Measurements from ENCODE around the gene WTIP. TPM values are rescaled to one million over a fixed set of nuclear protein-coding genes. Genes with fewer than 3 reads are reported as not detected.

The WTIP gene
- total and polyA plus RNA-seq, 10 donors = 0.78 to 14.1 (median 7.9) TPM

GRCh38 chr19:34480491-34480890 is 1.1 kb upstream of the WTIP start:
- H3K27ac ChIP-seq = peak overlapping the region in 1 of 8 donors; percentile 77
- TF ChIP-seq POLR2AphosphoS5 (IDR thresholded peaks at IDR 0.05) (no peak), CTCF (IDR thresholded peaks at IDR 0.05 in 8 of 11, conservative IDR thresholded peaks at IDR 0.05 in 3 of 11) (no peak), POLR2A (IDR thresholded peaks at IDR 0.05) (no peak)
- DNase-seq = no peak
- H3K4me3 ChIP-seq = no peak overlapping the region
- H3K36me3 ChIP-seq = no peaks in the 10 kb centered on the region
- WGBS, 5 donors = 69 to 82% (median 77%) methylated on average over 18 to 19 of the region's 19 CpGs
- intact Hi-C loops (cut with DNase I; ENCODE audit: low total_unique reads) = no loop called here
- H3K27me3 ChIP-seq (replicated peaks in 1 of 7) = peaks cover 0 to 48% (median 19%) of the 10 kb centered on the region in 7 donors
- peaks cover 0 to 37% (median 17%) of the 10 kb centered on the region in 6 donors for H3K4me1 ChIP-seq
- H3K9me3 ChIP-seq = no peaks in the 10 kb centered on the region

DNA sequence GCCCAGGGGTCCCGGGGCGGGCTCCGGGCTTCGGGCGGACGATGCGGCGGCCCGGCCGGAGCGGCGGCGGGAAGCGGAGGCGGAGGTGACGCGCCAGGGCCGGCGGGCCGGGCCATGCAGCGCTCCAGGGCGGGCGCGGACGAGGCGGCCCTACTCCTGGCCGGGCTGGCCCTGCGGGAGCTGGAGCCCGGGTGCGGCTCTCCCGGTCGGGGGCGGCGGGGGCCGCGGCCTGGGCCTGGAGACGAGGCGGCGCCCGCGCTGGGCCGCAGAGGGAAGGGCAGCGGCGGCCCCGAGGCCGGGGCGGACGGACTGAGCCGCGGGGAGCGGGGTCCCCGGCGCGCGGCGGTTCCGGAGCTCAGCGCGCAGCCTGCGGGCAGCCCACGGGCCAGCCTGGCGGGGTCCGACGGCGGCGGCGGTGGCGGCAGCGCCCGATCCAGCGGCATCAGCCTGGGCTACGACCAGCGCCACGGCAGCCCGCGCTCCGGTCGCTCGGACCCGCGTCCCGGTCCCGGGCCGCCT is 362 bp downstream of the WTIP start:
- intact Hi-C loops (cut with DNase I; ENCODE audit: low total_unique reads) = no loop called here
- H3K36me3 ChIP-seq = no peaks in the 10 kb centered on the region
- WGBS, 5 donors = 0 to 3% (median 1%) methylated on average over 1 to 84 of the region's 84 CpGs
- H3K27ac ChIP-seq = peak overlapping the region in 7 of 8 donors; percentile 49 to 82 (median 51)
- H3K9me3 ChIP-seq = no peaks in the 10 kb centered on the region
- no peak for DNase-seq
- no peak for TF ChIP-seq POLR2A (IDR thresholded peaks at IDR 0.05)
- TF ChIP-seq CTCF (IDR thresholded peaks at IDR 0.05 in 8 of 11, conservative IDR thresholded peaks at IDR 0.05 in 3 of 11) = no peak
- no peak for TF ChIP-seq POLR2AphosphoS5 (IDR thresholded peaks at IDR 0.05)
- H3K4me3 ChIP-seq = peak overlapping the region; percentile 10 to 72 (median 48)
- H3K4me1 ChIP-seq = peaks cover 0 to 39% (median 19%) of the 10 kb centered on the region in 6 donors
- peaks cover 0 to 48% (median 19%) of the 10 kb centered on the region in 7 donors for H3K27me3 ChIP-seq (replicated peaks in 1 of 7)

- H3K36me3 ChIP-seq = no peaks in the 10 kb centered on the region
- no peak for DNase-seq
- peak overlapping the region in 6 of 8 donors; percentile 49 to 82 (median 64) for H3K27ac ChIP-seq
- peaks cover 0 to 48% (median 19%) of the 10 kb centered on the region in 7 donors for H3K27me3 ChIP-seq (replicated peaks in 1 of 7)
- intact Hi-C loops (cut with DNase I; ENCODE audit: low total_unique reads) = no loop called here
- H3K9me3 ChIP-seq = no peaks in the 10 kb centered on the region
- WGBS, 5 donors = 5 to 13% (median 7%) methylated on average over 35 to 72 of the region's 72 CpGs
- peak overlapping the region; percentile 10 to 72 (median 48) for H3K4me3 ChIP-seq
- peaks cover 0 to 39% (median 19%) of the 10 kb centered on the region in 6 donors for H3K4me1 ChIP-seq
- TF ChIP-seq POLR2A (IDR thresholded peaks at IDR 0.05) (no peak), CTCF (IDR thresholded peaks at IDR 0.05 in 8 of 11, conservative IDR thresholded peaks at IDR 0.05 in 3 of 11) (no peak), POLR2AphosphoS5 (IDR thresholded peaks at IDR 0.05) (peak in 1 of 3 donors; percentile 11)
Measured at GRCh38 chr19:34482380-34483250, 1.1 kb downstream of the WTIP start.

- Histone ChIP-seq H3K27me3 (replicated peaks in 1 of 7) (peaks cover 0 to 48% (median 19%) of the 10 kb centered on the region in 7 donors), H3K36me3 (no peaks in the 10 kb centered on the region), H3K9me3 (no peaks in the 10 kb centered on the region), H3K4me3 (no peak overlapping the region), H3K4me1 (peaks cover 0 to 39% (median 19%) of the 10 kb centered on the region in 6 donors), H3K27ac (no peak overlapping the region)
- DNase-seq = peak; percentile 41
- no peak for TF ChIP-seq POLR2A (IDR thresholded peaks at IDR 0.05)
- TF ChIP-seq CTCF (IDR thresholded peaks at IDR 0.05 in 8 of 11, conservative IDR thresholded peaks at IDR 0.05 in 3 of 11) = no peak
- TF ChIP-seq POLR2AphosphoS5 (IDR thresholded peaks at IDR 0.05) = no peak
- intact Hi-C loops (cut with DNase I; ENCODE audit: low total_unique reads) = no loop called here
- WGBS, 5 donors = 75 to 89% (median 84%) methylated on average over 8 to 9 of the region's 9 CpGs
Measured at GRCh38 chr19:34484328-34484727, 2.8 kb downstream of the WTIP start.

Measured in spleen (tissue), 11 donors.